ENCODE data around the gene PGAM1.
"Not testable (repeated sequence)": the region's sequence is repeated elsewhere in the genome, so short reads cannot be mapped to it uniquely, and the experiment has no call there.

PGAM1 gene

DNA sequence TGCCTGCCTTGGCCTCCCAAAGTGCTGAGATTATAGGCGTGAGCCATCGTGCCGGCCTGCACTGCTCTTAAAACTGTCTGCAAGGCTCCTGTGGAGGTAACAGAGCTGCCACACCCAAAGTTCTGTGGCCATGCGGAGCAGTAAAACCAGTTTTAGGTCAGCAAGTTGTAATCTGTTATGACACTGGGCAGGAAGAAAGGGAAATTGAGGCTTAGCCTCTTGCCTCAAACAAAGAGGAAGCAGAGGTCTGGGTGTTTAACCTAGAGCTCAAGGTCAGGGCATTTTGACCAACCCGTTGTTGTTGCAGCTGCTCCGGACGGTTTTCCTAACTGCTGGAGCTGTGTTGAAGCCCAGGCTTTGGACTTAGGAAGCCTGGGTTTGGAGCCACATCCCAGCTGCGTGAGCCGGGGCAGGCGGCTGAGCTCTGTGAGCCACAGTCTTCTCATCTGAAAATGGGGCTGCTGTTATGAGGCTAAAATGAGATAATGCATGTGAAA is 17.4 kb upstream of the PGAM1 start:
- no peak for DNase-seq

DNA sequence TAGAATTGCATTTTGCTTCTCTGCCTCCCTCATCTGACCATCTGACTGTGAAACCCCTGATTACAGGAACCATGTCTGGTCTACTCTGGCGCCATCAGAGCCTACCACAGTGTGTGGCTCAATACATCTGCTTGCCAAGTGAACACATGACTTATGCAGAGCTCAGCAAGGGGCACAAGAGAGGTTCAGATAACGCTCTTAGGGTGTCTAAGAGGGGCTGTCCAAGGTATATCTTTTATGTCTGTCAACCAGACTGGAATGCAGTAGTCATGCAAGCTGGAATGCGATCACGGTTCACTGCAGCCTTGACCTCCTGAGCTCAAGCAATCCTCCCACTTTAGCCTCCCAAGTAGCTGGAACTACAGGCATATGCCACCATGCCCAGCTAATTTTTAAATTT is 14.6 kb upstream of the PGAM1 start:
- DNase-seq, result no peak

GRCh38 chr10:97412891-97413304 is 13.1 kb upstream of the PGAM1 start:
- DNase-seq, result no peak

DNA sequence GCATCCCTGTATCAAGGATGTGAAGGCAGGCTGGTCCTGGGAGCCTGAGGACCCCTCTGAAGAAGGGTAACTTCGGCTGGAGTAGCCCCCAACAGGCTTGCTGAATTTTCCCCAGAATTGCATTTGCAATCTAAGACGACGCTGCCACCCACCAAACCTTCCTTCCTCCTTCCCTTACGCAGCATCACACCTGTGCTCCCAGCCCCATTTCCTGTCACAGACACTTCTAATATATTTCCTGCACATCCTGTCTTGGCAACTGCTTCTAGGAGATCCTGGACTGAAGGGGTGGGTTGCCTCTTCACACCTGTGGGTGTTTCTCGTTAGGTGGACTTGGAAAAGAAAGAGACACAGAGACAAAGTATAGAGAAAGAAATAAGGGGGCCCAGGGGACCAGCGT is 9.4 kb upstream of the PGAM1 start:
- no peak for DNase-seq

DNA sequence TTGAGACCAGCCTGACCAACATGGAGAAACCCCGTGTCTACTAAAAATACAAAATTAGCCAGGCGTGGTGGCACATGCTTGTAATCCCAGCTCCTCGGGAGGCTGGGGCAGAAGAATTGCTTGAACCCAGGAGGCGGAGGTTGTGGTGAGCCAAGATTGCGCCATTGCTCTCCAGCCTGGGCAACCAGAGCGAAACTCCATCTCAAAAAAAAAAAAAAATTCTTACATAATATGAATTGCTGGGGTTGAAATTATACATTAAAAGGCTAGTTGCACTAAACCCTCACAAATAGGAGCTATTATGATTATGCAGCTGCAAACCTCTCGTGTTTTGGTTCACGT is 2.3 kb upstream of the PGAM1 start:
- DNase-seq, result not testable (repeated sequence)

DNA sequence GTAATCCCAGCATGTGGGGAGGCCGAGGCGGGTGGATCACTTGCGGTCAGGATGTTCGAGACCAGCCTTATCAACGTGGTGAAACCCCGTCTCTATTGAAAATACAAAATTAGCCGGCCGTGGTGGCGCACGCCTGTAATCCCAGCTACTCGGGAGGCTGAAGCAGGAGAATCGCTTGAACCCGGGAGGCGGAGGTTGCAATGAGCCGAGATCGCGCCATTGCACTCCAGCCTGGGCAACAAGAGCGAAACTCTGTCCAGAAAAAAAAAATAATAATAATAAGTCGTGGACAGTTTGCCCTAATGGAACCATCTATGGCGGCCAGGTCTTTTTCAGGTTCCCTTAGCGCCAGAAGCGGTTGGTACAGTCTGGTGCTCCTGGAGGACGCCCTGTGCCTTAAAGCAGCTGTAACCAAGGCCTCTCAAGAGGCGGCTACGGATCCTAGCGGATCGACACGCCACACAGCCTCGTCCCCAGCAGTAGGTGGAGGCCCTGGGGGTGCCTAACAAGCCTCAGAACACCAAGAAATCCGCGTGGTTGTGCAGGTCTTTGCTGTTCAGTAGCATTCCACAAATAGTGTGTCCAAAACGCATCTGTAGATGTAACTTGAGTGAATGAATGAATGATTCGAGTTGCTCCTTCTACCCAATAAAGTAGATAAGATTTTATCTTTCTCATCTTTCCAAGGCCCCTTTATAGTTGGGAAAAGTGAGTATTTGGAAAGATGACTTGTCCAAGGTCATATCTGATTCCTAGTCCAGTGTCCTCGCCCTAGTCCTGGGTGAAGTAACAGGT is 982 bp downstream of the PGAM1 start:
- peak; percentile 11 for DNase-seq

DNA sequence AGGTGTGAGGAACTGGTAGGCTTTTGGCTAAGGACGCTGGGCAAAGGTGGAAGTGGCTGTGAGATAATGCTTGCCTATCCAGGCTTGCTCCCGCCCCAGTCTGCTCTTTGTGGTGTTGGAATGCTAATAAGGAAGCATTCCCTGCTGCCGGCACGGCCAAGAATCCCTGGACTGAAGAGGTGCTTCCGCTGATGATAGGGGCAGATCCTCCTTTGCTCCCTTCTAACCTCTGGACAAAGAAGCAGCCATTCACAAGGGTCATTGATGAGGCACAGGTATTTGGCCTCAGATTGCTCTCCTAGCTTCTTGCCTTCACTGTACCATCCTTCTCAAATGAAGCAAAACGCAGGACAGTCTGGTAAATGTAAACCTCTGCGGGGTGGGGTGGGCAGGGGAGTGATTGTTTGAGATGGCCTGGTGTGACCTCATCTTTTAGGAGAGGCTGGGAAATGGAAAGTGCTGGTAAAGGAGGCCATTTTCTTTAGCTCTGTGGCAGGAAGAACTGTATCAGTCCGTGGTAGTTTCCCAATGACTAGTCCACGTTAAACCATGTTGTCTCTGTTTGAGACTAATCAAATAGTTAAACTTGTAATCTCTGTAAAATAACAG is 1.7 kb downstream of the PGAM1 start:
- DNase-seq, result peak; percentile 40

DNA sequence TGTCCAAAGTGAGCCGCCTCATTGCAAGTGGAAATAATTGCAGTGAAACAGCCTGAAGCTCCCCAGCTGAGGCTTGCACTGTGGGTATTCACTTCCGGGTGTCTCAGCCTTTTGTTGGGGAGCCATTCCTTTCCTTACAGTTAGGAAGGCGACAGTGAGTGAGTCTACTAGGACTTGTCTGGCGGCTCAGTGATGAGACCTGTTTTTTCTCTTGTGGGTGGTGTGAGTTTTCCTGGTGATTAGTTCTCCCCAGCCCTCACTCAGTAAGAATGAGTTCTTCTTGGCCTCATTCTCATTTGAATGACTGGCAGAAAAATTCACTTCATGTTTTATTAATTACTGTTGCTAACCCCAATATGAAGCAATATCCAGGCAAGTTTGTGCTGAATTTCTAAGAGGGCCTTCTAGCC is 2.6 kb downstream of the PGAM1 start:
- DNase-seq, result peak; percentile 52

- DNase-seq, result peak; percentile 26
Observed at GRCh38 chr10:97434055-97434454, 8.1 kb downstream of the PGAM1 start.

- no peak for DNase-seq
Observed at GRCh38 chr10:97434557-97434956, 8.6 kb downstream of the PGAM1 start.

GRCh38 chr10:97435211-97435610 is 9.2 kb downstream of the PGAM1 start:
- no peak for DNase-seq

DNA sequence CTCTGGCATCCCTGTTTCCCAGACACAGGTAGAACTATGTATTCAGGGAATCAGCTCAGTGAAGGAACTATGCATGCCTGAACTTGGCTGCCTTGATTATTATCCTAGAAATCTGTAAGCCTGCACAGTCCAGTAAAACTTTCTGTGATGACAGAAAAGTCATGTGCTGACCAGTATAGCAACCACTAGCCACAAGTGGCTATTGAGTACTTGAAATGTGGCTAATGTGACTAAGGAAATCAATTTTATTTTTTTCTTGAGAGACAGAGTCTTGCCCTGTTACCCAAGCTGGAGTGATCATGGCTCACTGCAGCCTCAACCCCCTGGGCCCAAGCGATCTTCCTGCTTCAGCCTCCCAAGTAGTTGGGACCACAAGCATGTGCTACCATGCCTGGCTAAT is 16.3 kb downstream of the PGAM1 start:
- DNase-seq, result no peak

- no peak for DNase-seq
Observed at GRCh38 chr10:97444212-97444611, 18.2 kb downstream of the PGAM1 start.

- no peak for DNase-seq
Observed at GRCh38 chr10:97445357-97445721, 19.3 kb downstream of the PGAM1 start.

DNA sequence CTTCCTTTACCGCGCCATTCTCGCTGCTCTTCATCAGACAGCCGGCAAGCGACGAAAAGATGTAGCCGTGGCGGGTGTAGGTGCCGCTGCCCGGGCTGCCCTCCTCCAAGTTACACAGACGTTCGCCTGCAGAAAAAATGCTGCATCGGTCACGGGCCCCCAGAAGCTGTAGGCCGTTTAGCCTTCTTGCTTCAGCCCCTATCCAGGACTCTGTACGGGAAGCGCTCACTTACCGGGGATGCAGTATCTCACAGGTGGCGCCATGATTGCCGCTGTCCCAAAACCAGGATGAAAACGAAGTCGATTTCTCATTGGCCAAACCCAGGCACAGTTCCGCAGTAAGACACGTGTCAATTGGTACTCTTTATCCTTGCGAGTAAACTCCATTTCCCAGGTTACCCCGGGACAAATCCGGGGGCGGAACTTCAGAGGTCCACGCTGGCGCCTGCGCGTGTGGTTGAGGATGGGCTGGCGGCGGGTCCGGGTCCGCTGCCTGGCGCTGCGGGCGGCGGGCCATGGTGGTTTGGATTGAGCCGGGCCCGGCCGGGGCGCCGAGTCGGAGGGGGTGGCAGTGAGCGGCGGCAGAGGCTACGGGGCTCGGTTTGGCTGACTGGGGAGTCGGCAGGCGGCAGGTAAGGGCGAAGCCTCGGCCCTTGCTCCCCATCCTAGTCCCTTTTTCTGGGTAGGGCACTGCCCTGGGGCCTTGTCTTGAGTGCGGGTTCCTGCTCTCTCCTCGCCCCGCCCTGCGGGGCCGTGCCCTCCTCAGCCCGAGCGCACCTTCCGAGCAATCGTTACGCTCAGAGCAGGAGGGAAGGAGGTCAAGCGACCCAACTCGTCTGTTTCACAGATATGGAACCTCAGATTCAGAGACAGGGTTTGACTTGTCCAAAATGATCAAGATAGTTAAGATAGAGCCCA is 20.0 kb downstream of the PGAM1 start, which contains the start of the genes EXOSC1 and ZDHHC16:
Gene EXOSC1 (minus strand): TSS at position 285 of the 918 bp plus-strand sequence. CDS start 21 bp downstream, at position 264.
Gene ZDHHC16 (plus strand): TSS at position 454 of the 918 bp plus-strand sequence. CDS start 5,501 bp downstream, outside the sequence.
- DNase-seq, result peak; percentile 96

DNA sequence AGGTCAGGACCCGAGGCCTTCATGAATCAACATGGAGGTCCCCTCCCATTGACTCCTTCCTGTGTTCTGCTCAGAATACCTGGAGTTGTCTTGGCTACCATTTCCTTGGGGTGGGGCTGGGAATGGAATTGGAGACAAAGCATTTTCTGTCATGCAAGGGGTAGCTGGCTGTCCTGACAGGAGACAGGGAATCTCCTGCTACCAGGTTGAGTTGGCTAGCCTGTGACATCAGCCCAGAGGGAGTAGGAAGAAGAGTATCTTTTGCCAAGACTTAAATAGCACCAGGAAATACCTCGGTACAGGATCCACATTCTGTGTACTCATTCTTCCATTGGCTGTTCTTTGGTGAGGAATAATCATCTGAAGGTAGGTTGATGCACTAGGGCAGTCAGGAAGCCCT is 24.8 kb downstream of the PGAM1 start:
- DNase-seq, result no peak

GRCh38 chr10:97451605-97452004 is 25.6 kb downstream of the PGAM1 start:
- no peak for DNase-seq

GRCh38 chr10:97452352-97452751 is 26.4 kb downstream of the PGAM1 start:
- no peak for DNase-seq

- DNase-seq, result peak; percentile 21
Observed at GRCh38 chr10:97454330-97455036, 28.5 kb downstream of the PGAM1 start.

DNA sequence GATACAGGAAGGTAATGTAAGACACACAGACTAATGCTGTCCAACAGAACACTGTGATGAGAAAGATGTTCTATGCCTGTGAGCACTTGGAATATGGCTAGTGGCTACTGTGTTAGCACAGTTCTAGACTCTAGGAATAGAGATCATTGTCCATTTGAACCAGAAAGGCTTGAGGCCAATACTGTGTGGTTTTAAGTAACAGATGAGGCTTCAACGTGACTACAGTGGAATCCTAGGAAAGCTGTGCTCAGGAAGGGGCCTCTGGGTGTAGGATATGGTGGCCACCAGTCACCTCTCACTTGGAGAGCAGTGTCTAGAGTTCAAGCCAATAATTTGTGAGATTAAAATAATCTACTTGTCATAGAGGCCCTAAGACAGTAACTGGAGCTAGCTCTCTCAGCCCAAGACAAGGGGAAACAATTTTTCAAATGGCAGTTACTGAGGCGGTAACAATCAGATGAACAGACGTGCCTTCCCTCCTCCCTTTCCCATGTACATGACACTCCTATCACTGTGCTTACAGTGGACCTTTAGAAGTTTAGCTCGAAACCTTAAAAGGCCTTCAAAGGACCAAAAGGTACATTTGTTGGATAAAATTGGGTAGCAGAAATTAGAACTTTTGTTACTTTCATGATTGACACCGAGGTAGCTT is 30.2 kb downstream of the PGAM1 start:
- DNase-seq, result no peak

- no peak for DNase-seq
Observed at GRCh38 chr10:97456686-97457065, 30.7 kb downstream of the PGAM1 start.

GRCh38 chr10:97459111-97459510 is 33.1 kb downstream of the PGAM1 start:
- DNase-seq, result no peak
